WTC11 (cell line): ENCODE measurements around the gene THSD4. TPM values are rescaled to one million over a fixed set of nuclear protein-coding genes. Genes with fewer than 3 reads are reported as not detected.

Experiments
- ATAC-seq: fragments of 200-7000 bp; cut with Tn5 transposase; 2 replicates; pipeline ENCODE4 v1.10.0; 2021; ENCODE audit warnings: mild to moderate bottlenecking, moderate library complexity
- CTCF ChIA-PET: fragments of 300-600 bp; sonication (Branson Sonifier 250); formaldehyde crosslinking; loops from one replicate; lab custom pipeline; 2021; ENCODE audit warnings: antibody characterized with exemption; lab: Charles Lee
- POLR2A ChIA-PET: fragments of 350-600 bp; sonication (Branson Sonifier 250); formaldehyde crosslinking; loops from one replicate; lab custom pipeline; 2021; ENCODE audit warnings: antibody characterized with exemption; lab: Charles Lee
- DNase-seq: peaks from one replicate; pipeline ENCODE4 v3.0.0; 2021; ENCODE audit warnings: low spot score
- H3K27ac Mint-ChIP-seq: 2 replicates; pipeline ENCODE4 v1.8.0; 2021; ENCODE audit warnings: mixed read lengths
- H3K27me3 Mint-ChIP-seq: 2 replicates; pipeline ENCODE4 v1.8.0; 2021; ENCODE audit warnings: low read depth, mild to moderate bottlenecking, moderate library complexity, mixed read lengths
- H3K36me3 Mint-ChIP-seq: 2 replicates; pipeline ENCODE4 v1.8.0; 2021; ENCODE audit warnings: mixed read lengths
- H3K4me1 Mint-ChIP-seq: 2 replicates; pipeline ENCODE4 v1.8.0; 2022; ENCODE audit warnings: mixed read lengths
- H3K4me3 Mint-ChIP-seq: 2 replicates; pipeline ENCODE4 v1.8.0; 2021; ENCODE audit warnings: mild to moderate bottlenecking, moderate library complexity, mixed read lengths
- H3K9me3 Mint-ChIP-seq: 2 replicates; pipeline ENCODE4 v1.8.0; 2021; ENCODE audit warnings: mixed read lengths
- ATF1 ChIP-seq: sonication (generic); formaldehyde crosslinking; IDR thresholded peaks from 2 replicates; pipeline ENCODE4 v1.8.1; 2023; ENCODE audit warnings: mild to moderate bottlenecking, moderate library complexity, missing genetic modification reagents
- CDX4 ChIP-seq: fragments of 250-450 bp; sonication (Bioruptor Pico); IDR thresholded peaks from 2 replicates; pipeline ENCODE4 v1.9.0; 2021; ENCODE audit warnings: moderate library complexity, mild to moderate bottlenecking, inconsistent platforms, borderline replicate concordance
- CREB1 ChIP-seq: sonication (generic); formaldehyde crosslinking; IDR thresholded peaks from 2 replicates; pipeline ENCODE4 v1.8.0; 2023; ENCODE audit warnings: mild to moderate bottlenecking, missing genetic modification reagents
- E2F1 ChIP-seq: sonication (generic); formaldehyde crosslinking; IDR thresholded peaks from 2 replicates; pipeline ENCODE4 v1.8.0; 2022; ENCODE audit warnings: mild to moderate bottlenecking, missing genetic modification reagents
- ESRRA ChIP-seq: sonication (generic); formaldehyde crosslinking; IDR thresholded peaks from 2 replicates; pipeline ENCODE4 v1.8.1; 2022; ENCODE audit warnings: mild to moderate bottlenecking, missing genetic modification reagents, borderline replicate concordance
- FOXP1 ChIP-seq: sonication (generic); formaldehyde crosslinking; IDR thresholded peaks from 2 replicates; pipeline ENCODE4 v1.8.0; 2022; ENCODE audit warnings: missing genetic modification reagents, mild to moderate bottlenecking, moderate library complexity, borderline replicate concordance
- IRF1 ChIP-seq: sonication (generic); formaldehyde crosslinking; IDR thresholded peaks from 2 replicates; pipeline ENCODE4 v1.8.0; 2023; ENCODE audit warnings: missing genetic modification reagents
- JUN ChIP-seq: sonication (generic); formaldehyde crosslinking; IDR thresholded peaks from 2 replicates; pipeline ENCODE4 v1.8.0; 2023; ENCODE audit warnings: mild to moderate bottlenecking, missing genetic modification reagents
- NFE2L1 ChIP-seq: sonication (generic); formaldehyde crosslinking; IDR thresholded peaks from 2 replicates; pipeline ENCODE4 v1.8.1; 2023; ENCODE audit warnings: missing genetic modification reagents
- NR1H2 ChIP-seq: sonication (generic); formaldehyde crosslinking; IDR thresholded peaks from 2 replicates; pipeline ENCODE4 v1.9.0; 2021; ENCODE audit warnings: mild to moderate bottlenecking, moderate library complexity, missing genetic modification reagents
- PREB ChIP-seq: sonication (generic); formaldehyde crosslinking; IDR thresholded peaks from 2 replicates; pipeline ENCODE4 v1.8.1; 2022; ENCODE audit warnings: mild to moderate bottlenecking, missing genetic modification reagents, moderate library complexity, borderline replicate concordance
- RELA ChIP-seq: sonication (generic); formaldehyde crosslinking; IDR thresholded peaks from 2 replicates; pipeline ENCODE4 v1.8.1; 2022; ENCODE audit warnings: missing genetic modification reagents, mild to moderate bottlenecking, borderline replicate concordance
- SMAD3 ChIP-seq: sonication (generic); formaldehyde crosslinking; IDR thresholded peaks from 2 replicates; pipeline ENCODE4 v1.8.0; 2022; ENCODE audit warnings: missing genetic modification reagents, mild to moderate bottlenecking, borderline replicate concordance
- SMAD4 ChIP-seq: sonication (generic); formaldehyde crosslinking; IDR thresholded peaks from 2 replicates; pipeline ENCODE4 v1.8.0; 2022; ENCODE audit warnings: mild to moderate bottlenecking, missing genetic modification reagents
- TCF7 ChIP-seq: sonication (generic); formaldehyde crosslinking; IDR thresholded peaks from 2 replicates; pipeline ENCODE4 v1.8.0; 2022; ENCODE audit warnings: mild to moderate bottlenecking, low read depth, missing genetic modification reagents, moderate library complexity
- TEAD1 ChIP-seq: sonication (generic); formaldehyde crosslinking; IDR thresholded peaks from 2 replicates; pipeline ENCODE4 v1.8.0; 2022; ENCODE audit warnings: mild to moderate bottlenecking, missing genetic modification reagents
- USF1 ChIP-seq: sonication (generic); formaldehyde crosslinking; IDR thresholded peaks from 2 replicates; pipeline ENCODE4 v1.8.0; 2022; ENCODE audit warnings: mild to moderate bottlenecking, missing genetic modification reagents
- ZNF121 ChIP-seq: sonication (generic); formaldehyde crosslinking; IDR thresholded peaks from 2 replicates; pipeline ENCODE4 v1.8.0; 2023; ENCODE audit warnings: missing genetic modification reagents
- ZNF416 ChIP-seq: fragments of 250-450 bp; sonication (Bioruptor Pico); IDR thresholded peaks from 2 replicates; pipeline ENCODE4 v1.9.0; 2021; ENCODE audit warnings: mild to moderate bottlenecking, inconsistent platforms
- ZSCAN18 ChIP-seq: fragments of 250-450 bp; sonication (Bioruptor Pico); IDR thresholded peaks from 2 replicates; pipeline ENCODE4 v2.1.2; 2022; ENCODE audit warnings: mild to moderate bottlenecking, moderate library complexity
- total RNA-seq: library from RNA; stranded (reverse); gene quantifications from 3 replicates; pipeline ENCODE4 v1.2.3, GENCODE V29; 2021
- TF ChIP-seq, protein P1 (sequence below): sonication (generic); formaldehyde crosslinking; IDR thresholded peaks from 2 replicates; pipeline ENCODE4 v1.8.1; 2022; ENCODE audit warnings: low read depth, mild to moderate bottlenecking, moderate library complexity, missing genetic modification reagents, borderline replicate concordance
- TF ChIP-seq, protein P2 (sequence below): sonication (generic); formaldehyde crosslinking; IDR thresholded peaks from 2 replicates; pipeline ENCODE4 v1.8.1; 2022; ENCODE audit warnings: low read depth, missing genetic modification reagents, borderline replicate concordance
- TF ChIP-seq, protein P3 (sequence below): sonication (generic); formaldehyde crosslinking; IDR thresholded peaks from 2 replicates; pipeline ENCODE4 v1.8.1; 2022; ENCODE audit warnings: missing genetic modification reagents, borderline replicate concordance

Gene THSD4
- total RNA-seq, 1 experiment from 2014 or later = 7.8 TPM

- no peak overlapping the region for H3K4me3 Mint-ChIP-seq
- no peak for ATAC-seq
- no peaks in the 10 kb centered on the region for H3K9me3 Mint-ChIP-seq
- H3K27ac Mint-ChIP-seq = no peak overlapping the region
- no peaks in the 10 kb centered on the region for H3K4me1 Mint-ChIP-seq
- POLR2A ChIA-PET = no interaction called here
- DNase-seq = no peak
- H3K36me3 Mint-ChIP-seq = no peaks in the 10 kb centered on the region
- no peaks in the 10 kb centered on the region for H3K27me3 Mint-ChIP-seq
- CTCF ChIA-PET = no interaction called here
- TF ChIP-seq ZNF416 (CRISPR knock-in tag) (no peak), ATF1 (CRISPR knock-in tag) (no peak), ESRRA (CRISPR knock-in tag) (no peak), TEAD1 (CRISPR knock-in tag) (no peak), USF1 (CRISPR knock-in tag) (no peak), ZSCAN18 (CRISPR knock-in tag) (no peak), CREB1 (CRISPR knock-in tag) (no peak), ZNF121 (CRISPR knock-in tag) (no peak), TCF7 (no peak), FOXP1 (no peak), SMAD4 (CRISPR knock-in tag) (no peak), NFE2L1 (CRISPR knock-in tag) (no peak), CDX4 (CRISPR knock-in tag) (no peak), SMAD3 (CRISPR knock-in tag) (no peak), RELA (CRISPR knock-in tag) (no peak)
- TF ChIP-seq, protein P1, sequence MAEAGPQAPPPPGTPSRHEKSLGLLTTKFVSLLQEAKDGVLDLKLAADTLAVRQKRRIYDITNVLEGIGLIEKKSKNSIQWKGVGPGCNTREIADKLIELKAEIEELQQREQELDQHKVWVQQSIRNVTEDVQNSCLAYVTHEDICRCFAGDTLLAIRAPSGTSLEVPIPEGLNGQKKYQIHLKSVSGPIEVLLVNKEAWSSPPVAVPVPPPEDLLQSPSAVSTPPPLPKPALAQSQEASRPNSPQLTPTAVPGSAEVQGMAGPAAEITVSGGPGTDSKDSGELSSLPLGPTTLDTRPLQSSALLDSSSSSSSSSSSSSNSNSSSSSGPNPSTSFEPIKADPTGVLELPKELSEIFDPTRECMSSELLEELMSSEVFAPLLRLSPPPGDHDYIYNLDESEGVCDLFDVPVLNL = no peak
These were observed 135.8 kb downstream of the THSD4 start for GRCh38 chr15:71250936-71251583.

DNA sequence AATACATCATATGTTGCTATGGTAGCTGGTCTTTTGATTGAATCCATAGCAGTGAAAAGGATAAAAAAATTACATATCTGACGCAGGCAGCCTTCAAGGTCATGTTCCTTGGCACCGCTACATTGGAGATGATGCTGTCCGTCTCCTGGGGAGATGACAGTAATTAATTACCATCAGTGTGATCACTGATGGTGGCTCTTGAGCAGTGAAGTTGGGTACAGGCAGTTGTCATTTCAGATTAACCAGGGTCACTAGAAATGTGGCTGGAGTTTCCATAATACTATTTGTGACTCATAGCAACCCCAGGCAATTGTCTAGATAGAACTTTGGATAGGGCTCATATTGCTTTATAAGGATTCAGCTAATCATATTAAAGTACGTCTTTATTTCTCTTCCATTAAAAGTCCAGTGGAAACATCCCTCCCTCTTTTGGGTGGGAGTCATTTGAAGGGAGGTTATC is 136.3 kb downstream of the THSD4 start:
- H3K27me3 Mint-ChIP-seq = no peaks in the 10 kb centered on the region
- ATAC-seq (no peak), DNase-seq (no peak)
- no peak overlapping the region for H3K4me3 Mint-ChIP-seq
- ChIA-PET CTCF (interaction anchor here (1.2 kb wide), 1 partner anchor 14 kb away, joined by 3 read pairs; no protein-coding TSS in a partner anchor), POLR2A (no interaction called here)
- no peak for TF ChIP-seq JUN
- no peak for TF ChIP-seq NR1H2
- no peak for TF ChIP-seq PREB
- TF ChIP-seq, protein P2, sequence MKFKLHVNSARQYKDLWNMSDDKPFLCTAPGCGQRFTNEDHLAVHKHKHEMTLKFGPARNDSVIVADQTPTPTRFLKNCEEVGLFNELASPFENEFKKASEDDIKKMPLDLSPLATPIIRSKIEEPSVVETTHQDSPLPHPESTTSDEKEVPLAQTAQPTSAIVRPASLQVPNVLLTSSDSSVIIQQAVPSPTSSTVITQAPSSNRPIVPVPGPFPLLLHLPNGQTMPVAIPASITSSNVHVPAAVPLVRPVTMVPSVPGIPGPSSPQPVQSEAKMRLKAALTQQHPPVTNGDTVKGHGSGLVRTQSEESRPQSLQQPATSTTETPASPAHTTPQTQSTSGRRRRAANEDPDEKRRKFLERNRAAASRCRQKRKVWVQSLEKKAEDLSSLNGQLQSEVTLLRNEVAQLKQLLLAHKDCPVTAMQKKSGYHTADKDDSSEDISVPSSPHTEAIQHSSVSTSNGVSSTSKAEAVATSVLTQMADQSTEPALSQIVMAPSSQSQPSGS = no peak
- TF ChIP-seq, protein P3, sequence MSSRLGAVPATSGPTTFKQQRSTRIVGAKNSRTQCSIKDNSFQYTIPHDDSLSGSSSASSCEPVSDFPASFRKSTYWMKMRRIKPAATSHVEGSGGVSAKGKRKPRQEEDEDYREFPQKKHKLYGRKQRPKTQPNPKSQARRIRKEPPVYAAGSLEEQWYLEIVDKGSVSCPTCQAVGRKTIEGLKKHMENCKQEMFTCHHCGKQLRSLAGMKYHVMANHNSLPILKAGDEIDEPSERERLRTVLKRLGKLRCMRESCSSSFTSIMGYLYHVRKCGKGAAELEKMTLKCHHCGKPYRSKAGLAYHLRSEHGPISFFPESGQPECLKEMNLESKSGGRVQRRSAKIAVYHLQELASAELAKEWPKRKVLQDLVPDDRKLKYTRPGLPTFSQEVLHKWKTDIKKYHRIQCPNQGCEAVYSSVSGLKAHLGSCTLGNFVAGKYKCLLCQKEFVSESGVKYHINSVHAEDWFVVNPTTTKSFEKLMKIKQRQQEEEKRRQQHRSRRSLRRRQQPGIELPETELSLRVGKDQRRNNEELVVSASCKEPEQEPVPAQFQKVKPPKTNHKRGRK (CRISPR knock-in tag) = no peak
- TF ChIP-seq E2F1 = no peak
- no peak for TF ChIP-seq IRF1 (CRISPR knock-in tag)
- no peaks in the 10 kb centered on the region for H3K36me3 Mint-ChIP-seq
- no peaks in the 10 kb centered on the region for H3K9me3 Mint-ChIP-seq
- no peaks in the 10 kb centered on the region for H3K4me1 Mint-ChIP-seq
- no peak overlapping the region for H3K27ac Mint-ChIP-seq
